GM19351 (cell line): ENCODE results near the gene B3GALT5.
"Not testable (repeated sequence)": the region's sequence is repeated elsewhere in the genome, so short reads cannot be mapped to it uniquely, and the experiment has no call there.

Experiments
- ATAC-seq: cut with Tn5 transposase; IDR thresholded peaks from one replicate; pipeline ENCODE4 v1.9.1; 2021; ENCODE audit warnings: mild to moderate bottlenecking, moderate library complexity; ENCODE audit not compliant: unreplicated experiment

The B3GALT5 gene, protein sequence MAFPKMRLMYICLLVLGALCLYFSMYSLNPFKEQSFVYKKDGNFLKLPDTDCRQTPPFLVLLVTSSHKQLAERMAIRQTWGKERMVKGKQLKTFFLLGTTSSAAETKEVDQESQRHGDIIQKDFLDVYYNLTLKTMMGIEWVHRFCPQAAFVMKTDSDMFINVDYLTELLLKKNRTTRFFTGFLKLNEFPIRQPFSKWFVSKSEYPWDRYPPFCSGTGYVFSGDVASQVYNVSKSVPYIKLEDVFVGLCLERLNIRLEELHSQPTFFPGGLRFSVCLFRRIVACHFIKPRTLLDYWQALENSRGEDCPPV

DNA sequence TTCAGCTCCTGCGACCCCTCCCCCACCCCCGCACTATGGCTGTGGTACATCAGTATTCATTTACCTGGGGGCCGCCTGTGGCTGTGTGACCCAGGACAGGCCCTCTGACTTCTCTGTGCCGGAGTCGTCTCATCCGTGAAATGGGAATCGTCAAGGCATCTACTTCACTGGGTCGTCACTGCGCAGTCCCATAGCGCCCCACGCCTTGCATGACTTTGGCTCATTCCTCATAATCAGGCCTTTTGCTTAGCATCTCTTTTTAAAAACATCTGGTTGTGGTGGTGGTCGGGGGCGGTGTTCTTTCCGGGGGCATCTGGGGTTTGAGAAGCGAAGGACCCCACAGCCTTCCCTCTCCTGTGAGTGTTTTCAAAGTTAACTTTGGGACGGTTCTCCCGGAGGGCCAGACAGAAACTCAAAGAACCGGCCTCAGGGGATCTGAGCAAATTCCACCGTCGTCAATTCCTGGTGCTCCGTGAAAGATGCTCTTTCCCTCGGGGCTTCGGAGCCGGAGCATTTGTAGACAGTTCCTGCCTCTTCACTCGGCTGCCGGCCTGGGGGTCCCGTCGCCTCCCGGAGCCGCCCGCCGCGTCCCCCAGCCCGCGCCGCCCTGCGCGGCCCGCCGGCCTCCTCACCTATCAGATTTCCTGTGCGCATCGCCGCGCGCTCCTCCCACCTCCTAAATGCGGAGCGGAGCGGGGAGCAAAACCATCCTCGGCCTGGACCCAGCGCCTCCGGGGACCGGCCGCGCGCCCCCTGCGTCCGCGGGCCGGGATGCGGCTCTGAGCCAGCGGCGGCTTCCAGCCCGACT lies at the start of gene B3GALT5:
Gene B3GALT5, plus strand, starts transcription at position 708 of the 808 bp plus-strand sequence. CDS start 47,620 bp downstream, outside the sequence.
- ATAC-seq = no peak

DNA sequence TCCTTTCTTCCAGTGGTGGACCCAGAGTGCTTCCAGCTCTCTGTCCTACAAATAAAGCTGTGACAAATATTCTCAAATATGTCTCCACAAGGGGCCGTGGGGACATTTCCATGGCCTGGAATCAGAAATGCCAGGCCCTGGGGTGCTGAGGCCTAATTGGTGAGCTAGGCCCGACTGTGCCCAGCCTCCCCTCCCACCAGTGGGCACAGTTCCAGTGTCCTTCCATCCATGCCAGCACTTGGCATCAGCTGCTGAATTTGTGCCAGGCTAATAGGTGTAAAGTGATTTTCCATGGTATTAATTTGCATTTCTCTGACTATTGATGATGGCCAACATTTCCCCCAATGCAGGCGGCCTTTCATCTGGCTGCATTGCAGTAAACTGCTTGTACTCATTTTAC lies 48.5 kb upstream of the B3GALT5 start:
- ATAC-seq = no peak

DNA sequence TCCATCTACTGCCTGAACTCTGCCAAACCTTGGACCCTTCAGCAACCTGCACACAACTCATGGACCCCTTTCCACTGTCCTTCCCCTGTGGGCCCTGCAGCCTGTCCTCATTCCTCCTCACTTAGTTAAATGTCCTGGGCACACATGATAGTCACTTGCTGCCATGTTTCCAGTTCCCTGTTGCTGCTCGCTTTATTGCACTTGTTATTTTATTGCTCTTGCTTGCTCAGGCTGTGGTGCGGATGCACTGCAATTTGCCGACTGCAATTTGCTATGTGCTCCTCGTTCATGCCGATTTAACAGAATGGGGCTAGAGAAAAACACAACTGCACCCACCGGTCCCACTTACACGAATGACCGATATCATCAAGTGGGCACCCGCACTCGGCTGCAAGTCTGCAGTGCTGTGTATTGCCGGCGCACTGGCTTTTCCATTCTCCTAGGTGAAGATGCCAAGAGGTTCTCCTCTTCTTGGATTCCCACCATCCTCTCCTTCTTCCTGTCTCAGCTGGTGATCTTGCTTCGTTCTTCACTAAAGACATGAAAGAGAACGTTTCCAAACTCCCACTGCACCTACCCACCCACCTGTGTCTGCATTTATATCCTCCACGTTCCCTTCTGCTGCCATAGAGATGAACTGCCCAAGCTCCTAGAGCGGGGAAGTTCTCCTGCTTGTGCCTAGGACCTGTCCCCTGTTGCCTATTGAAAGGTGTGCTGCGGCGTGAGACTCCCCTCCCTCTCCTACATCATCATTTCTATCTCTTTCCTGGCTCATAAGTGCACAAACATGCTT lies 45.4 kb upstream of the B3GALT5 start:
- no peak for ATAC-seq

DNA sequence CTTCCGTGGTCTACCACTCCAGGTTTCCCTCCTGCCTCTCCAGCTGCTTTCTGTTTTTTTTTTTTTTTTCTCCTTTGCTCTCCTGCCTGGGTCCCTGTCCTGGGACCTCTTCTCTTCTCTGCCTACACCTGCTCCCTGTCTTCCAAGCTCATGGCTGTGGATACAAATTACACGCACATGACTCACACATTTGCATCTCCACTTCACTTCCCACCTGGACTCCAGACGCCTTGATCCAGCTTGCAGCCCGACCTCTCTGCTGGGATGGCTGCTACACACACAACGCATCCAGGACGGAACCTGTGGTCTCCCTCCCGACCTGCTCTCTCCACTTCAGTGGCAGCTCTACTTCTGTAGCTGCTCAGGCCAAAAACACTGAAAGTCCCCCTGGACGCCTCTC lies 44.4 kb upstream of the B3GALT5 start:
- no peak for ATAC-seq

DNA sequence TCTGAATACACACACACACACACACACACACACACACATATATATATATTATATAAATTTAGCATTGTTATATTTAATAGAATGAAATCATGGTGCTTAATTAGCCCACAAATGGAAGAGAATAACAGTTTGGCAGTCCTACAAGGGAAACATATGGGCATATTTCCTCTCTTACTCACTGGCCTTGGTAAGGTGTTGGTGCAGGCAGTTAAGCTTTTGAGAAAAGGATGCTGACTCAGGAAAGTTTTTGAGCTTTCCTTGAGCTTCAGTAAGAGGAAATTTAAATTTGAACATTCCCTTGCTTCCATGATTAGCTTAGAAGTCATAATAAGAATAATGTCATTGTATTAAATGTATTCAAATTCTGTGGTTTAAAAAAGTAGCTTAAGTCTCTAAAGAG lies 37.0 kb upstream of the B3GALT5 start:
- ATAC-seq = no peak

DNA sequence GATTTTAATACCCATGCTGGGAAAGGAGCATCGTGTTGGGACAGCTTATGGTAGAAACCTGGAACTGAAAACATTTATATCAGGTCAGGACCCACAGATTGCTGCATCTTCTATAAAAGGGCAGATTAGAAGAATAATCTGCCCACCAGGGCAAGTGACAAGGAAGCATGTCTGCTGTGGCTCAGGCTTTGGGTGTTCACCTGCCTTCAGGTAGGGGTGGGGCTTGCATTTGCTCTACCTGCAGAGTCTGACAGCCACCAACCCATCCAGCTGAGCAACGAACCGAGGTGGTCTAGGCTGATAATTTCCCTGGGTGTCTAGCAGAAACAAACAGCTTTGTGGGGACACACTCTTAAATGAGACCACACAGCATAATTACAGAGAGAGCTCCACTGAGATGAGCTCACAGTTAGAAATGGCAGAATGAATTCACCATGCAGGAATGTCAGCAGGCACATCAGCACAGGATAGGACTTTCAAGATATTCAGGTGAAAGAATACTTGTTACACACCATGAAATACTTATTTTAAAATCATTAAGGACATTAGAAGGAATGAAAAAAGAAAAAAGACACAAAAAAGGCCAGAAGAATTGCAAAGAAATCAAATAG lies 36.1 kb upstream of the B3GALT5 start:
- no peak for ATAC-seq

DNA sequence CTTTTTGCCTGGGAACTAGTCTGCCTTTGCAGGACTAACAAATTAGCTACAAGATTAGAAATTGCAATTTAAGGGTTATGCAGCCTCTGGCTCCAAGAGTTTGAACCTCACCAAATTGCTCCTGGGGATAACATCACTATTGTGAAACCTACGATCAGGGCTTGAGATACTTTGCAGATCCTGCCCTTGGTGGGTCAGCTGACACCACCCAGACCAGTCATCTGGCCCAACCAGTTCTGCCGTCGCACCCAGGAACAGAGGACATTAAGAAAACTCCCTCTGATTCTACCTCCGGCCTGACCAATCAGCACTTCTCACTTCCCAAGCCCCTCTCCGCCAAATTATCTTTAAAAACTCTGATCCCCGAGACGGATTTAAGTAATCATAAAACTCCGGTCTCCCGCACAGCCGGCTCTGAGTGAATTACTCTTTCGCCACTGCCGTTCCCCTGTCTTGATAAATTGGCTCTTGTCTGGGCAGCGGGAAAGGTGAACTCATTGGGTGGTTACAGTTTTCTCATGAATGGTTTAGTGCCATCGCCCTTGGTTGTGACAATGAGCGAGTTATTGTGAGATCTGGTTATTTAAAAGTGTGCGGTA lies 32.9 kb upstream of the B3GALT5 start:
- ATAC-seq = no peak

DNA sequence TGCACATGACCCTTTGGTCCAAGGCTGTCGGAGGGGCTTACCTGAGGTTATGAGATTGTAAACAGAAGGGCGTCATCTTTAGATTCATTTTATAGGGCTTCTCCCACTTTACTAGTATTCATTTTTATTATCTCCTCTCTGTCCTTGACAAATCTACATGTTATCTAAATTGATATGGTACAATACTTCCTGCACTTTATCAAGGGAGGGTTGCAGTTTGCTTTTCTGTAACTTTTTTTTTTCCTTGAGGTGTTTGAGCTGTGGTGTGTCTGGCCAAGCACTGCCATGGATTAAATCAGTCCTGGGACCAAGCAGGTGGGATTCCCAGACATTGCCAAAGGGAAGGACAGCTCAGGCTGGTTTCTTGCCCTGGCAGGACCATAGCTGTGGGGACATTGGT lies 32.0 kb upstream of the B3GALT5 start:
- no peak for ATAC-seq

DNA sequence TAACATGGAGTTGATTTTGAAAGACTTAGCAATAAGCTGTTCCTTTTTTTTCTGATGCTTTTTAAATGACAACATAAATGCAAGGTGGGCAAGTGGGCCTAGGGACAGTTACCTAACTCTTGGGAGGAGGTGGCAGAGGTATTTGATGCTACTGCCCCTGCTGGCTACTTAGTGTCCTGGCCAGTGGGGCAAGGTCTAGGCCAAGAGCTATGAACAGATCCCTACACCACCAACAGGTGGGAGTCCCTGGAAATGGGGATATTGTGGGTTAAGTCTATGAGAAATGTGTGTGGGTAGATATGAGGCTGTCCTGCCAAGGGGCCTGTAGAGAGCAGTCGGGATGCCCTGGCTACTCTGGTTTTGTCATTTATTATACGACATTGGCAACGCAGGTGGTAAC lies 31.3 kb upstream of the B3GALT5 start:
- no peak for ATAC-seq

DNA sequence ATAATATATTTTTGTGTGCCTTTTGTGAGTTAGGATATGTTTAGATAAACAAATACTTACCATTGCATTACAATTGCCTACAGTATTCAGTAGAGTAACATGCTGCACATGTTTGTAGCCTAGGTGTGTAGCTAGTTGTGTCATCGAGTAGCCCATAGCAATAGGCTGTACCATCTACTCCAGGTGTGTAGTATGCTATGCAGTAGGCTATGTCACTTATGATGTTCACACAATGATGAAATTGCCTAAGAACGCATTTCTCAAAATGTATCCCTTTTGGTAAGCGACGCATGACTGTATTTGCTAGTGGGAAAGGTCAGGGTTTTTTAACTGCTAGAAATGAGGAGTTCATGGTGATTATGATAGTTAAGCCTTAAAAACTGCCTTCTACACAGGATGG lies 30.0 kb upstream of the B3GALT5 start:
- no peak for ATAC-seq

DNA sequence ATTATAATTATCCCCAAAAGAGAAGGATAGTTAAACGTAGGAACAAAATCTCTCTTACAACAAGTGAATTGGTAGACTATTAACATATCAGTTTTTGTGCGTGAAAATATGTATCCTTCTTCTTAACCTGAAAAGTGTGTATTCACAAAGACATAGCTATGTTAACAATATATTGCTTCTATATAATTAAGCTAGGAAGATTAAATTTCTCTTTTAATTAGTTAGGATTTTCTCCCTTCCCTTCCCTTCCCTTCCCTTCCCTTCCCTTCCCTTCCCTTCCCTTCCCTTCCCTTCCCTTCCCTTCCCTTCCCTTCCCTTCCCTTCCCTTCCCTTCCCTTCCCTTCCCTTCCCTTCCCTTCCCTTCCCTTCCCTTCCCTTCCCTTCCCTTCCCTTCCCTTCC lies 29.2 kb upstream of the B3GALT5 start:
- ATAC-seq = not testable (repeated sequence)

DNA sequence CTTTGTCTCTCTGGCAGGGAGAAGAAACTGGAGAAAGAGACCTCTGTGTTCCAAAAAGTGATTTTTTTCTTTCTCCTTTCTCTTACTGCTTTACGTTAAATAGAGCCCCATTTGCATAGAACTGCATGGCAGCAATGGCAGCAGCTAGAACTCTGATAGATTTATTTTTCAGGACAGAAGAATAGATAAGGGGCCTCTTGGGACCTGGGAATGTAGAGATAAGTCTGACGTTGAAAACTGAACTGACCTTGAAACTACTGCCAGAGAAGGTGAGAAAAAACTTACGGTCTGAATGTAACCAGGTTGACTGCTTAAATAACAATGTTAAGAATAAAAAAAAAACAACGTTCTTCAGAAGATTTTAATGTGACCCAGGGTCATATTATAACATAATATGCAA lies 25.4 kb upstream of the B3GALT5 start:
- ATAC-seq = no peak

DNA sequence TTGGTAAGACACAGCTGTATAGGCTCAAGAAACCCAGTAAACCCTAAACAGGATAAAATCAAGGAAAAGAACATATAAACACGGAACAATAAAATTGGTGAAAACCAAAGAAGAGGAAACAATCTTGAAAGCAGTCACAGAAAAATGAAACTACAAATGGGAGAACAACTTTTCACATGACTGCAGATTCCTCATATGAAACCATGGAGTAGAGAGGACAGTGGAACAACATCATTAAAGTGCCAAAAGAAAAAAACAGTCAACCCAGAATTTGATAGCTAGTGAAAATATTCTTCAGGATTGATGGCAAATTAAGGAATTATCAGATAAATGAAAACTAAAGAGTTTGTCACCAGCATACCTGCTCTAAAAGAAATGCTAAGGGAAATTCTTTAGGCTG lies 23.9 kb upstream of the B3GALT5 start:
- ATAC-seq = no peak

DNA sequence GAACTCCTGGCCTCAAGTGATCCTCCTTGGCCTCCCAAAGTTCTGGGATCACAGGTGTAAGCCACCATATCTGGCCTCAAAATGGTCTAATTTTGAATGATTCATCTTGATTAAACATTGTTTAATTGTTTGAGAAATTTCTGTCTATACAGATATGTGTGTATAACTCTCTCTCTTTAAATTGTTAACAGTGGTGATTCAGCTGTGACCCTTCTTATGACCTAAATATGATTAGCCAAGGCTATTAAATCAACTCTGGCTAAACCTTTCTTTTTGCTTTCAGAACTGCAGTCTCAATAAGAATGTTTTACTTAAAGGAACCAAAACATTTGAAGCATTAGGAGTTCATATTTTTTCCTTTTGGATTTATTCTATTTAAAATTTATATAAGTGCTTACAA lies 19.2 kb upstream of the B3GALT5 start:
- ATAC-seq = no peak

DNA sequence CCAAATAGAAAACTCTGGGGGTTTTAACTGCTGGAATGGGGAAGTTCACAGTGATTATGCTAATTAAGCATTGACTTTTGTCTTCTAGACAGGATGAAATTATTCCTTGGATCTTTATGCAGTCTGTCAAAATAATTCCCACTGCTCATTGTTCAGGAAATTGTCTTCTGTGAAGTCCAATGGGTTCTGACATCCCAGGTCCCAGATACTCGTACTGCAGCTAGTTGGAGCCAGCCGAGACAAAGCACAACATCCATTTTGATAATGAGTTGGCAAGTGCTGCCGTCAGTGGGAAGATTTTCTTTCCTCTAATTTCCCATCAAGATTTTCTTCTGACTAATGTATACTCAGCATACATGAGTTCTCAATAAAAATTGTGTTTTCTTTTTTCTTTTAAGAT lies 17.3 kb upstream of the B3GALT5 start:
- no peak for ATAC-seq

DNA sequence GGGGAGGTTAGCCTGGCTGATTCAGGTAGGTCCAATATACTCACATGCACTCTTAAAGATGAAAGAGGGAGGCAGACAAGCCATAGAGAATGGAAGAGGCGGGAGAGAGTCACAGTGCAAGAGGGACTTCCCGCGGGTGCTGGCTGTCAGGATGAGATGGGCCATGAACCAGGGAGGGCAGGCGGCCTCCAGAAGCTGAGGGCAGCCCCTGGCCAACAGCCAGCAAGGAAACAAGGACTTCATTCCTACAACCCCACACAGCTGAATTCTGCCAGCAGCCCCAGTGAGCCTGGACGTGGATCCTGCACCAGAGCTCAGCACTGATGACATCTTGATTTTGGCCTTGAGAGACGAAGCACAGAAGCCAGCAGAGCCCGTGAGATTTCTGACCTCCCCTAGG lies 15.1 kb upstream of the B3GALT5 start:
- ATAC-seq = no peak

DNA sequence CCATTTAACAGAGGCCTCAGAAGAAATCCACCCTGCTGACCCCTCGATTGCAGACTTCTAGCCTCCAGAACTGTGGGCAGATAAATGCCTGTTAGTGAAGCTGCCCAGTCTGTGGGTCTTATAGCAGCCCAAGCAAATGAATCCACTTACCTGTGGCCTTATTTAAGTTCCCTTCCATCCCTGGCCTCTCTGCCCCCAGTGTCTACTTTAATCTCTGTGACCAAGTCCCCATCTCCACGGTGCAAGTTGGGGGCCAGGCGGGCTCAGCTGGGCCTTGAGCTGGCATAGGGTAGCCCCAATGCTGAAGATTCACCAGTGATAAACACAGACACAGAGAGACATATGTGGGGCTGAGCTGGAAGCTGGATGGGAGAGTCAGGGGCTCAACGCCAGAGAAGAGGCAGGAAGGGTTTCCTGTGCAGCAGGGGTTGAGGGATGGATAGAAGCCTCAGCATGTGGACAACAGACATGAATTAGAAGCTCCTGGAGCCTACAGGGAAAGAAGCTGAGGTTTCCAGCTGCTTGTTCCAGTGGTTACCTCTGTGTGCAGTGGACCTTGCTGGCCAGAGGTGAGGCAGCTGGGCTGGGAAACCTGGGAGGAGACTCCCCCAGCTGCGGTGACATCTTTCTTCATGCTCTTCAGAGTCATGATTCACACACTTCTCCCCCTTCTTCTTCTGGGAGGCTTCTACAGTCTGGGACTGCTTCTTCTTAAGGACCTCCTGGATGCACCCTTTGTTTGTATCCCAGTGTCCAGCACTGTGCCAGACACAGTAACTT lies 13.4 kb upstream of the B3GALT5 start:
- no peak for ATAC-seq

DNA sequence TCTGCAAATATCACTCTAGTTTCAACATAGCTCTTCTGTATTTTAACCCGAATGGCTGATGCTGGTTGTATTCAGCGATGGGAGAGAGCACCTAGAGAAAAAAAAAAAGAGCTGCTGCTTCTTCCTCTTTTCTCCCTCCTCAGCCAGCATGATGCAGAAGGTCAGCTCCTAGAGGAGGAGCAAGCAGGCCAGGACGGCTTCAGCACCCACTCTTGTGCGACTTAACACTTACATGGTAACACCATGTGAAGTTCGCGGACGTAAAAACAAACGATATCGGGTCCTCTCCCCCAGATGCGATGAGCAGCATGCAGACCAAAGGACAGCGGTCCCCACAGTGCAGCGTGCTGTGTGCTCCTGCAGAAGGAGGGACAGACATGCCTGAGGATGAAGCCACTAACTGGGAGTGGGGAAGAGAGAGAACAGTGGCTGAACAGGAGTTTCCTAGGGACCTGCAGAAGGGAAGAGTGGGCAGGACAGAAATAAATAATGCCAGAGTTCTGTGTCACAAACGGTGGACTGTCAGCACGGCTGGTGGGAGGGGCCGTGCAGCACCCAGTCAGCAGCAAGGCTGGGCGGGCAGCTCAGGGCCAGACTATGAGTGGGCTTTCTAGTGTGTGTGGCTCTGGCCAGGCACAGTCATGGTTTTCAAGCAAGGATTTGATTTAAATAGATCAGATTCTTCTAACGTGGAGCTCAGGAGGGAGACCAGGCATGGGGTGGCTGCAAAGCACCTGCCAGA lies 11.4 kb upstream of the B3GALT5 start:
- ATAC-seq = no peak

DNA sequence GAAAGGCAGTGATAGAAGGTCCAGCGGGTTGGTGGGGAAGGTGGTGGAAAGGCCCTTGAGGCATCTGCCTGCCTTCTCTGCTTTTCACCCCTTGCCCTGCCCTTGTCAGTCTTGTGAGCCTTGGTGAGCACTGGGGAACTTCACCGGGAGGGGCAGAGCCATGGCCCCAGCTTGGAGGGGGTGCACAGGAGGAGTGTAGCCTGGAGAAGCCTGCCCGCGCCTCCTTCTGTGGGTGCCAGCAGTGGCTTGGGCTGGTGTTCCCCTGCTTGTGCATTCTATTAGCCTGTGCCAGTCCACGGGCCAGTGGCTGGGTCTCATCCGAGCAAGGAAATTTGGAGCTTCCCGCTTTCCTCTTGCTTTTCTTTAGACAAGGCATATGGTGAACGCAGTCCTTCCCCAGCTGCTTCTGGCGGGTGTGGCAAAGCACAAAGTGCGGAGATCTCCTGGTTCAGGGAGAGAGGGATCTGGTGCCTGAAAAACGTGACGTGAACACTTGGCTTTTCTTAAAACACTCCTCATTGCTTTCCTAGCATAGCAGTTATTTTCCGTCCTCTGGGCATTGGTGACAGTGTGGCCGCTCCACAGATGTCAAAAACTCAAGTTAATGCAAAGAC lies 10.6 kb upstream of the B3GALT5 start:
- no peak for ATAC-seq
